Superior temporal gyrus (tissue), 1 donor: ENCODE results near the gene MED27.

Source experiments
- DNase-seq: peaks from one replicate; pipeline ENCODE4 v3.0.0-alpha.2; 2016; ENCODE audit errors: extremely low spot score

Gene MED27

DNA sequence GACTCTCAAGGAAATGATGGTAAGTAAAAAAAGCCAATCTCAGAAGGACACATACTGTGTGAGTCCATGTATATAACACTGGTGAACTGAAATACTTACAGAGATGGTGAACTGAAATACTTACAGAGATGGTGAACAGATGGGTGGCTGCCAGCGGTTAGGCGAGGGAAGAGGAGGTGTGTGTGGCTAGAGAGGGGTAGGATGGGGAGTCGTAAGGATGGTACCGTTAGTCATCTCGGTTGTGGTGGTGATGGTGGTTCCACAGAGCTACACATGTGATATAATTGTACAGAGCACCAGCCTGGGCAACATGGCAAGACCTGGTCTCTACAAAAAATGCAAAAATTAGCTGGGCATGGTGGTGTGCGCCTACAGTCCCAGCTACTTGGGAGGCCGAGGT is 226.2 kb downstream of the MED27 start:
- DNase-seq, result no peak

- DNase-seq, result no peak
These were observed 228.3 kb downstream of the MED27 start for GRCh38 chr9:131851414-131851813.

- DNase-seq, result no peak
These were observed 230.3 kb downstream of the MED27 start for GRCh38 chr9:131849391-131849790.

GRCh38 chr9:131848570-131849160 is 231.0 kb downstream of the MED27 start:
- no peak for DNase-seq

DNA sequence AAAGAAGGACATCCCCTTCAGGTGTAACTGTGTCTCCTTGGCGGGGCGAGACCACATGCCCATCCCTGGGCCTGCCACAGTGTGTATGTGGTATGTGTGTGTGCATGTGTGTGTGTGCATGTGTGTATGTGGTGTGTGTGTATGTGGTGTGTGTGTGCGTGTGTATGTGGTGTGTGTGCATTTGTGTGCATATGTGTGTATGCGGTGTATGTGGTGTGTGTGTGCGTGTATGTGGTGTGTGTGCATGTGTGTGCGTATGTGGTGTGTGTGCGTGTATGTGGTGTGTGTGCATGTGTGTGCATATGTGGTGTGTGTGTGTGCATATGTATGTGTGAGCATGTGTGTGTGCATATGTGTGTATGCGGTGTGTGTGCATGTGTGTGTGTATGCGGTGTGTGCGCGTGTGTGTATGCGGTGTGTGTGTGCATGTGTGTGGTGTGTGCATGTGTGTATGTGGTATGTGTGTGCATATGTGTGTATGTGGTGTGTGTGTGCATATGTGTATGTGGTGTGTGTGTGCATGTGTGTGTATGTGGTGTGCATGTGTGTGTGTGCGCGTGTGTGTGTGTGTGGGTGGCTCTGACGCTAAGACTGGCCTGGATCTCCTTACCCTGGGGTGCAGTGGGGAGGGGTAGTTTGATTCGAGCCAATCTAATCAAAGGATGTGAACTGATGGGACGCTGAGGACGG is 231.9 kb downstream of the MED27 start:
- DNase-seq, result no peak

DNA sequence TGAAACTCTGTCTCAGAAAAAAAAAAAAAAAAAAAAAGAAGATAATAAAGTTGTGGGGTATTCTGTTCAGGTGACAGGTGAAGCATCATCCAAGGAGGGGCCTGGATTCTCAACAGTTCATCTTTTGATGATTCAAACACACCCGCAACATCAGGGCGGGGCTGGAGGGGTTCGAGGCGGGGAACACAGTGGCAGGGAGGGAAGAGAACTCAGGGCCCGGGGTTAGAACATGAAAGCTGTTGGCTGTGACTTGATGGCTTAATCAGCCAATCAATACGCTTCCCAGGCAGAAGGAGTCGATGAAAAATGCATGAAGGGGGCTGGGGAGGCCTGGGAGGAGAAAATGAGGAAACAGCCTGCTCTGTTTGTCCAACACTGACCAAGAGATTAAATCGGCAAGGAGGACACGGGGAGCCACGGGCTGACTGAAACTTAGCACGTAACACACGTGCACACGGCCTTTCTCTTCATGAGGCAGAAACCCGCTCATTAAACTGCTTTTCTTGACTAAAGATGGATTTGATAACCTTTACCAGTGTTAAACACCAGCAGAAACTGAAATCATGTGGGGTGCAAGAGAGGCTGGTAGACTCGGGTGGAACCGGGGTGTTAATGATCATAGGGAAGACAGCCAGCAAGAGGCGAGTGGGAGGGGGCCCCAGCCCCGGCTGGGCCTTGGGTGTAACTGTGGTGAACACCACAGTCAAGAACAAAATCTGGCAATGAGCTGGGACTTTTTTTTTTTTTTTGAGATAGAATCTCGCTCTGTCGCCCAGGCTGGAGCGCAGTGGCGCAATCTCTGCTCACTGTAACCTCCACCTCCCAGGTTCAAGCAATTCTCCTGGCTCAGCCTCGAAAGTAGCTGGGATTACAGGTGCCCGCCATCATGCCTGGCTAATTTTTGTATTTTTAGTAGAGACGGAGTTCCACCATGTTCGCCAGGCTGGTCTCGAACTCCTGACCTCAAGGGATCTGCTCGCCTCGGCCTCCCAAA is 234.1 kb downstream of the MED27 start:
- no peak for DNase-seq

DNA sequence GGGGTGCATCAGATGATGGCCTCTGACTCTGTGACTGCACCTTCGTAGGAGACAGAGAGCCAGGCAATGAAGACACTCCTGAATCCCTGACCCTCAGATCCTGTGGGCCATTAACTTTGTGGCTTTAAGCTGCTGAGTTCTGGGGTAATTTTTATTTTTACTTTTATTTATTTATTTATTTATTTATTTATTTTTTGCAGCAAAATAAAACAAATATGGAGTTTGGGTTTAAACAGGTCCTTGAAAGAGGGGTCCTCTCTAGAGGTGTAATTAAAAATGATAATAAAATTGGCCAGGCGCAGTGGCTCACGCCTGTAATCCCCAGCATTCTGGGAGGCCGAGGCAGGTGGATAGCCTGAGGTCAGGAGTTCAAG is 234.9 kb downstream of the MED27 start:
- no peak for DNase-seq

GRCh38 chr9:131843989-131844744 is 235.5 kb downstream of the MED27 start:
- DNase-seq, result no peak

GRCh38 chr9:131841765-131842318 is 237.8 kb downstream of the MED27 start:
- DNase-seq, result no peak

- DNase-seq, result no peak
These were observed 238.6 kb downstream of the MED27 start for GRCh38 chr9:131840751-131841702.

DNA sequence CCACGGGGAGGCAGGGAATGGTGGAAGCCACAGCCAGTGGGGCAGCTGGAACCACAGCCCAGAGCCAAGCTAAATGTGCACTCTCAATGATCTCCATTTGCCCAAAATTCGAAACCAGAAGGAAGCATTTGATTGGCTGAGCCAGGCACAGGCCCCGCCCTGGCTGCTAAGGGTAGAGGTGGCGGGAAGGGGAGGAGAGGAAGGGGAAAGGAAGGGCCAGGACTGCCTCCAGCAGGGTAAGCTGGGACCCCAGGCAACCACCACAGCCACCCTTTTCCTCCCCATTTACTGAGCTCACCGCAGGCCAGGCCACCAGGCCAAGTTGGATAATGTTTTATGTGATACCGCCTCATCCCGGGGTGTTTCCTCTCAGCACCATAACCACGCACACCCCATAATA is 239.4 kb downstream of the MED27 start:
- no peak for DNase-seq

DNA sequence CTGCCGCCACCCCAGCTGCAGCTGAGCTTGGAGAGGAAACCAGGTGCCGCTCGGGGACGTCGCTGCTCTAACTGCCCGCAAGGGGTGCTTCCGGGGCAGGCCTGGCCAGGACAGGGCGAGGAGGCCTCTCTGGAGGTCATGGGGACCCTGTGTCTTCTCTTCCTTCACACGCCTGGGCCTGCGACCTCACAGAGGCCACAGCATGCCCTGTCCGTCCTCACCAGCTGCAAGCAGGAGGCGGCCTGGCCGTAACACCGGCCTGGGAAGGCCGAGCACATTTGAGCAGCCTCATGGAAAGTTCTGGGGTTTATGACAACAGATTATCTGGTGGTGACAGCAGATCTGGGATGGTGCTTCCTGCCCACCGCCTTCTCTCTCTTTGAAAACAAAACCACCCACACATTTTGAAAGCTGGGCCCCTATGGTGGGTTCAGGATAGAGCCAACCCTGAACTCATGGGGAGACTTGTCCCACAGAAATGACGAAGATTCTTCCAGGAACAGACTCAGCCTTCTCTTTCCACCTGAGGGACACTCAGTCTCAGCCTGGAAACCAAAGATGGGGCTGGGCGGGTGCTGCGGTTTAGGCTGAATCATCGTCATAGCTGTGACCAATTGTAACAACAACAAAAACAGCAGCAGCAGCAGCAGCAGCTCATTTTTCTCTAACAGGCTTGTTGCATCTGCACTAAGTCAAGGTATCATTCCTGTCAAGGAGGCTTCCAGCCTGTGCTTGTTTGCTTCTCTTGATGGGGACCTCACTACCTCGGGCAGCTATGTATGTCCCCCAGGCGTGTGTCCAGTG is 240.2 kb downstream of the MED27 start:
- no peak for DNase-seq

- no peak for DNase-seq
These were observed 241.0 kb downstream of the MED27 start for GRCh38 chr9:131838530-131839280.

DNA sequence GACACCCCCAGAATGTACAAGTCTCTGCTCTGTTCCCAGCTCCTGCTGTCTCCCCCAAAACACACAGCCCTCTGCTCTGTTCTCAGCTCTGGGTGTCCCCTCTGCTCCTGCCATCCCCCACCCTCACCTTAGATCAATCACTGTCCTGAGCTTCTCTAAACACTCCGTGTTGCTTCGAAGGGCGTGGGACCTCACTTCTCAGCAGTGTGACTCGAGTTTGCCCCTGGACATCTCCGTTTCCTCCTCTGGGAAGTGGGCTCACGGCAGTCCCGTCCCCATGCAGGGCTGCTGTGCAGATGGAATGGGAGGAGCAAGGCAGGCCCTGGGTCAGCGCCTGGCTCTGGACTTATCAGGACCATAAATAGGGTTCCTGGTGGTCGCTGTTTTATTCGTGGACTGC is 241.8 kb downstream of the MED27 start:
- DNase-seq, result no peak

DNA sequence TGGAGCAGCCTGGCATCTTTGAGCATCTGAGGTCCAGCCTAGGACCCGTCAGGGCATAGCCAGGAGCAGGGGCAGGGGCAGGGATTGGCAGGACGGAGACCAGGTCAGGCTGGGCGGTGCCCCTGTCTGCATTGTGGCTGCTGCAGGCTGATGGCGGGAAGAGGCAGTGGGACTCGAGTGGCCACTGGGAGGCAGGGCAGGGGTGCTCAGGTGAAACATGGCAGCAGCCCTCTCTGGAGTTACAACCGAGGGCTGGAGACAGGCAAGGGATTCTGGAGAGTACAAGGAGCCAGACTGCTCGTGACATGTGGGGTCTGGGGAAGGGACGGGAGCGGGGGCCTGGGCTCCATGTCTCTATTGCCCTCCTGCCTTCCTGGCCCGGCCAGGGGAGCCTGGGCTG is 242.4 kb downstream of the MED27 start:
- DNase-seq, result no peak

GRCh38 chr9:131836607-131837315 is 242.9 kb downstream of the MED27 start:
- DNase-seq, result no peak

DNA sequence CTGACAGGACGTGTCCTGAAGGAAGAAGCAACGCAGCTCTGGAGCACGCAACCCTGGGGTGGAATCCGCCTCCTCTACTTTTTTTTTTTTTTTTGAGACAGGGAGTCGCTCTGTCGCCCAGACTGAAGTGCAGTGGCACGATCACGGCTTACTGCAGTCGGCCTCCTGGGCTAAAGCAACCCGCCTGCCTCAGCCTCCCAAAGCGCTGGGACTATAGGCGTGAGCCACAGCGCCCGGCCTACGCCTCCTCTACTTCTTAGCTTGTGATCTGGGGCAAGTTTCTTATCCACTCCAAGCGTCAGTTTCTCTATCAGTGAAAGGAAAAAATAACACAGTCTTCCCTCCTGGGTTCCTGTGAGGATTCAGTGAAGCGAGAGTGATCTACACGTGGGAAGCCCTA is 243.6 kb downstream of the MED27 start:
- DNase-seq, result no peak
